Fibroblast of skin of left biceps (primary cell): Measurements from ENCODE around the gene EPN1.

Experiments used
- DNase-seq, 2 experiments: peaks; one replicate each; pipeline ENCODE4 v3.0.0-alpha.2; 2013; ENCODE audit warnings: low read depth in 2 of 2

Gene EPN1

DNA sequence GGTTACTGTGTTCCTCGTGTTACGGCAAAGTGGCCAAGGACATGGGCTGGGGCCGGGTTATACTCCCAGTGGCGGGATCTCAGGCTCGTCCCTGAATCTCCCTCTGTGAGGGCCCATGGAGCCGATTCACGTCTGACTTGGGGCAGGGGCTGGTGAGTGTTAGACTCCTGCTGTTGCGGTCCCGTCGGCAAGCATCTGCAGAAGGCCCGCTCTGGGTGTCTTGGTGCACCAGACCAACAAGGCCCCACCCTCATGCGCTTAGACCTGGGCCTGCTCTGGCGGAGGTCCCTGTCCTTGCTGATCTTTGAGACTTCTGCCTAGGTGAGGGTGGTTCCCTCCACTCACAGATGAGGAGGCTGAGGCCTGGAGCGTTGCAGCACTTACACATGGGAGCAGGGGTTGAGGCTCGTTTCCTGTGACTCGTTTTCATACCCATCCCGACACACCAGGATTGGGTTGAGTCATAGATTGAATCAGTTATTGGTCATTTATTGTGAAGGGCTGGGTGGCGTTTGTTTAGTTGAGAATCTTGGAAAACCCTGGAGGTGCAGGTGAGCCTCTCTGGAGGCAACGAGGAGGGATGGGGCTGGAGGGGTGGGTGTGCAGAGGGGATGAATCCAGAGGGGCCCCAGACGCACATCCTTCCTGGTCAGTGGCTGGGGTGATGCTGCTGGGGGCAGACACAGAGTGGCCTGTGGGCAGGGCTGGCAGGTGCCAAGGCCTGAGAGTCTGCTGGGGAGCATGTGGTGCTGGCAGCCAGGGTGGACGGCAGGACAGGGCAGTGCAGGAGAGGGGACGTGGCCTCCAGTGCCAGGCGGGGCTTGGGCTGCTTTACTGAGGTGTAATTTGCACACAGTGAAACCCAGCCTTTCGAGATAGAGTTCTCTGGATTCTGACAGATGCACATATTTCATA is 4.6 kb downstream of the EPN1 start:
- no peak for DNase-seq

DNA sequence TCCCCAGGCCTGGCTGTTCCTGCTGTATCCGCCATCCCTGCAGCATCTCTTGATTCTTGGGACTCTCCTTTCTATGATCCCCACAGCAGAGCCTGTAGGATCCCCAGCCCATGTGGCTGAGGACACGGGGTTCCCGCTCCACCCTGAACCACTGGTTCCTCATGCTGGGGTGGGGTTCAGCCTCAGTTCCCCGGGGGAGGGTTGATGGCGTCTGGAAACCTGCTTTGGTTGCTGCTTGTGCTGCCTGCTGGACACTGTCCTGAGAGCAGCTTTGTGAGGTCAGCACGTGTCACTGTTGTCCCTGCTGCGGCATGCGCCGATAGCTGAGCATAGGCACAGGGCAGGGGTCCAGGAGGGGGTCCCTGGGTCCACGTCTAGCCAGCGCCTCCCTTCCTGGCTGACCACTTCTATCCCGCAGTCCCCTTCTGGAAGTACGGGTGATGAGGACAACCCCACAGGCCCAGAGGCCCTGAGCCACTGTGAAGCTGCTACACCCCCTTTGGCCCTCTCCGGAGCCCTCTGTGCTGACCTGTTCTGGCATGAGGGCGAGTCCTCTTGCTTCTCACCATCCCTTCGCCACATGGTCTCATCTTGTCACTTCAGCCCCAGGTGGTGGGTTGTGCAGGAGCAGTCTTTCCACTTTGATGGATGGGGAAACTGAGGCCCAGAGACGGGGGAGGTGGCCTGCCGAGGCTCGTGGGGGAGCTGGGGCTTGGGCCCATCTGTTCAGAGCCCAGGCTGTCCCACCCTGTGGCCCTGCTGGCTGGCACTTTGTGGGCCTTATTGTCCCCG is 5.5 kb downstream of the EPN1 start:
- DNase-seq, result no peak

DNA sequence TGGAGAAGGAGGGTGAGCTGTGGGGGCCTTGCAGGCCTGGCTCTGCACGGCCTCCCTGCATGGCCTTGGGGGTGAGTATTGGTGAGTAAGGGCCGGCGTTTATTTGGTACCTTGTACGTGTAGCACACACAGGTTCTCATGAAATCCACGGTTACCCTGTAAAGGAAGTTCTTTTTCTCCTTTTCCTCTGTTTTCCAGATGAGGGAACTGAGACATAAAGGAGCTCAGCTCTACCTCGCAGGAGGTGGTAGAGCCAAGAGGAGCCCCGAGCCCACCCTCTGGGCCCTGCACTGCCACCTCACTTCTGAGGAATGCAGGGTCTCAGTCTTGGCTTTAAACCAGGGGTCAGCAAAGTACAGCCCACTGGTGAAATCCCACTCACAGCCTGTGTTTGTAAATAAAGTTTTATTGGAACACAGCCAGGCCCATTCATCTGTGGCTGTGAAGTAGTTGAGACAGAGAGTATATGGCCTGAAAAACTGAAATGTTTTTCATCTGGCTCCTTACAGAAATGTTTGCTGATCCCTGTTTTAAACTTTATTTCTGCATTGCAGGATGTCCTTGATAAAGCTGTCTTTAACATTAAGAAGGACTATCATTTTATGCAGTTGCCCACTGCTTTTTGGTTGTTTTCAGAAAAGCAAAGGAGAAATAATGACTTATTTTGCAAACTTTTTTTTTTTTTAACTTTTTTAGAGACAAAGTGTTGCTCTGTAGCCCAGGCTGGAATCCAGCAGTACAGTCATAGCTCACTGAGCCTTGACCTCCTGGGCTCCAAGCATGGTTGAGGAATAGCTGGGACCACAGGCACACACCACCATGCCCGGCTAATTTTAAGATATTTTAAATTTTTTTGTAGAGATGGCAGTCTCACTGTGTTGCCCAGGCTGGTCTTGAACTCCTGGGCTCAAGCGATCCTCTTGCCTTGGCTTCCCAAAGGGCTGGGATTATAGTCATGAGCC is 6.4 kb downstream of the EPN1 start:
- no peak for DNase-seq

DNA sequence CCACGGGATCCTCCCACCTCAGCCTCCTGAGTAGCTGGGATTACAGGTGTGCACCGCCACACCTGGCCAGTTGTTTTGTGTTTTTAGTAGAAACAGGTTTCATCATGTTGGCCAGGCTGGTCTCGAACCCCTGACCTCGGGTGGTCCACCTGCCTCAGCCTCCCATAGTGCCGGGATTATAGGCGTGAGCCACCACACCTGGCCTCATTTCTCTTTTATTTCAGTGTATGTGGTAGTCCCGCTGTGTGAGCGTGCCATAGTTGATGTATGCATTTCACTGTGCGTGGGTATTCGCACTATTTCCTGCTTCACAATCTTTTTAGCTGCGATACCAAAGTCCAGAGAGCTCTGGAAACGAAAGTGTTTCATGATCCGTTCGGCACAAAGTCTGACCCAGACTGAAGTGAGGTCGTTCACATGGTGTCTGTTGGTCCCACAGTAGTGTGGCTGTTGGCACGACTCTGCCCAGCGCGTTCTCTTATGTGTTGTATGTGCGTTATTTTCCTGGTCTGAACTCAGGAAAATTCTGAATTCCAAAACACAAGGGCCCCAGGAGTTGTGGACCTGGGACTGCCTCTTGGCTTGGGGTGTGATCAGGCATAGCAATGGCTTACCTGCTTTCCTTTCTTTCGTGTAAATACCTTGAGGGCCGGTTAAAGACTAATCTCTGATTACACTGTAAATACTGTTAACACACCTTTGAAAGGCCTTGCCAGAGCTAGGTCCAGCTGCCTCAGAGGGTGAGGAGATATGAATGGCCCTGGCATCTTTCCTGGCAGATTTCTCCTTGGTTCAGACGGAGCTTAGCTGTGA is 8.6 kb downstream of the EPN1 start:
- no peak for DNase-seq

DNA sequence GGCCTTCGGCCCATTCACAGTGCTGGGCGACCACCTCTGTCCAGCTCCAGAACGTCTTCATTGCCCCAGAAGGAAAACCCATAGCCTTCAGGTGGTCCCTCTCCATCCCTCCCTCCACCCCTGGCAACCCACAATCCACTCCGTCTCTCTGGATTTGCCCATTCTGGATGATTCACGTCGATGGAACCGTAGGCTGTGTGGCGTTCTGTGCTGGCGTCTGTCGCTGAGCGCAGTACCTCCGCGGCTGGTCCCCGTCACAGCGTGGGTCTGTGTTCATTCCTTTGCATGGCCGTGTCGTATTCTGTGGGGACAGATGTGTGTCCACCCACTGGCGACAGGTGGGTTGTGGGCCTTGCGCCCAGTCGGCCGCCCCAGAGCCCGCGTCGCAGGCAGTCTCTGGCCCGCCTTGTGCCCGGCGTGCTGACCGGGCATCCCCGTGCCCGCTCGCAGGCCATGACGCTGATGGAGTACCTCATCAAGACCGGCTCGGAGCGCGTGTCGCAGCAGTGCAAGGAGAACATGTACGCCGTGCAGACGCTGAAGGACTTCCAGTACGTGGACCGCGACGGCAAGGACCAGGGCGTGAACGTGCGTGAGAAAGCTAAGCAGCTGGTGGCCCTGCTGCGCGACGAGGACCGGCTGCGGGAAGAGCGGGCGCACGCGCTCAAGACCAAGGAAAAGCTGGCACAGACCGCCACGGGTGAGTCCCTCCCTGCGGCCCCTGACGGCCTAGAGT is 10.1 kb downstream of the EPN1 start:
- no peak for DNase-seq

DNA sequence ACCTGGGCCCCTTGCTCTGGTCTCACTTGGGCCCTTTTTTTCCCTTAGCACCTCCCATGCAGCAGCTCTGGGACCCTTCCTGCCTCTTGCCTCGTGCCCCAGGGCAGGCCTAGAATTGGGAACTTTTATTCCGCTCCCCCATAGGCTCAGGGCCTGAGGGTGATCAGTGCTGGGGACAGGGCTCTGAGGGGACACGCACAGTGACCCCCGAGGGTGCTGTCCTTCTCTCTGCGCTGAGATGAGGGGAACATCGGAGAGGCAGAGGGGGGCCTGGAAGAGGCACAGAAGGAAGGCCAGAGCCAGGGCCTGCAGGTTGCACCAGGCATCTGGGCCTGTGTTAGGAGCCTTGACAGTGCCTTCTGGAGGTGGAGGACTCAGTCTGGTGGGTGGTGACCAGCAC is 10.8 kb downstream of the EPN1 start:
- no peak for DNase-seq

DNA sequence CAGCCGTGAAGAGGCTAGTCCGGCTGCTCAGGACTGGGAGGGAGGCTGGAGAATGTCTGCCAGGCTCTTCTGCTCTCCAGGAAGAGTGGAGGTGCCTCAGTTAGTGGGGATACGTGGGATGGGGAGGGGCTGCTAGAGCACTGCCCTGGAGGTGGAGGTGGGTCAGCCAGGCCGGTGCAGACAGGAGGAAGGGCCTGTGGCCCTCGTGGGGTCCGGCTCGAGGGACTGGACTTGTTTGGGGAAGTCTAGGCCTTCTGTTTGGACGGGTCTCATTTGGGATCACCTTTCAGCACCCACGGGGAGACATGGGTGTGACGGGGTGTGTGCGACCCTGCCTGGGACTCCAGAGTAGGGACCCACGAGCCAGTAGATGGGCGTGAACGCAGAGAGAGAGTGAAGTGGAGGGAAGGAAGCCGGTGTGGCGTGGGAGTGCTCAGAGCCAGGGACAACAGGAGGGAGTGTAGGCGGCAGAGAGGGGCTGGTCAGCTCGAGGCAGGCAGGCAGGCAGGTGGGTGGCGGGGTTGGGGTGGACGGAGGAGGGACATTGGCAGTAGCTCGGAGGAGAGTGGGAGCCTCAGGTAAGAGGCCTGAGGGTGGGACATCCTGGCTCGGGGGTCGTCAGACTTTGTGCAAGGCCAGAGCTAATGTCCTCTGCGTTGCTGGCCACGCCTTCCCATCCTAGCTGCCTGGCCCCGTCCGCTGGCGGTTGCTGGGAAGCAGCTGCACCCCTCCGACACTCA is 11.5 kb downstream of the EPN1 start:
- no peak for DNase-seq

DNA sequence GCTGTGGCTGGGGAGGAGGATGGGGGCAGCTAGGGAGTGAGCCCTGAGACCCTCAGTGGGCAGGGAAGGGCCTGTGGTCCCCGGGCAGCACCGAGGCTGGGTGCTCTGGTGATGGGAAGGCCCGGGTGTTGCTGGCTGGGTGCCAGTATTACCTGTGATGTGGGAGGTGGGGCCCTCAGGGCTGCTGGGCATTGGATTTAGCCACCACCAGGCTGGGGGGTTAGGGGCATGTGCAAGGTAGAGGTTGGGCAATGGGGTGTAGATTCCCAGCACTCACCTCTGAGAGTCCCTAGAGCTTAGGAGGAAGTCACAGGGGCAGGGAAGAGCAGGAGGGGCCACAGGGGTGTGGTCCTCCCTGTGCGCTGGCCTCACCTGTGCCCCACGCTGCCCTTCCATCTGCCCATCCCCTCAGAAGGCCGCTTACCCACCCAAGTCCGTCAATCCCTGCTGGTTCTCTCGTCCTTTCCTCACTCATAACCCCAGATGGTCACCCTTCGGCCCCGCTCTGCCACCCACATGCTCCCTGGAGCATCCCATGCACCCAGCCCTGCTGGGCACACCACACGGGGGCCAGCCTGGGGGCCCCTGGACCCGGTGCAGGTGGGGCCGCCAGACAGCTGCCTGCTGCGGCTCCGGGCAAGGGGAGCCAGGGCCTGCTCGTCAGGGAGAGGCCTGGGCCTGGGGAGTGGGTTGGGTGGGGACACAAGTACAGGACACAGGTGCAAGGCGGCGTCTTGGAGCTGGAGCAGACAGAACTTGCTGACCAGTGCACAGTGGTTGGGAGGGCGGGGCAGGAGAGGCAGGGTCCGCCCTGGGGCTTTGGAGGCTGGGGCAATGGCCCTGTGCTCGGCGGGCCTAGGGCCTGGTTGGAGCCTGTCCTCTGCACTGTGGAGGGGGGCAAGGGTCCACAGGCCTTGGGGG is 12.5 kb downstream of the EPN1 start:
- no peak for DNase-seq

DNA sequence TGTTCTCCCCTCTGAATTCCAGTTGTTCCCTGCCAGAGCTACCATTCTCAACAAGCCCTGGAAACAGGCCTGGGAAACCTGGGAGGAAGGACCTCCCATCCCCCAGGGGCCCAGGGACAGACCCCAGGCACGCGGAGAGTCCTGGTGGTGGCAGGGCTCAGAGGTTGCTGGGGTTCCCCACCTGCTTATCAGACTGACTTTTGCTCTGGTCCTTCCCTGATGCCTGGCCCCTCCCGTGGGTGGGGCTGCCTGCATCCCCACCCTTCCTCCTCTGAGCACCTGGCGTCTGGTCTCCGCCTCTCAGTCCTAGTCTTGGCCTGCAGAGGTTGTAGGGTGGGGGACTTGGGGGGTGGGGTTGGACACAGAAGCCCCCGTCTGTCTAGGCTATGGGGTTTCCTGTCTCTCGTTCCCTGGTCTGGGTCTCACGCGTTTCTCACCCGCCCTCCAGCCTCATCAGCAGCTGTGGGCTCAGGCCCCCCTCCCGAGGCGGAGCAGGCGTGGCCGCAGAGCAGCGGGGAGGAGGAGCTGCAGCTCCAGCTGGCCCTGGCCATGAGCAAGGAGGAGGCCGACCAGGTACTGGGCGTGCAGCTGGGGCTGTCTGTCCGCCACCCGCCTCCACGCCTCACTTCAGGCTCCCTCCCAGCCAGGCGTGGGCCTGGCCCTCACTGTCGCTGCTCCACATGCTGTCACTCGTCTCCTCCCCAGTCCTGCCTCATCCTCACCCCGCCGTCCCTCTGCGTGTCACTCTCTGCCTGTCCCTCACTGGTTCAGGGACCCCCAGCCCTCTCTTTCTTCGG is 13.6 kb downstream of the EPN1 start:
- DNase-seq, result no peak

DNA sequence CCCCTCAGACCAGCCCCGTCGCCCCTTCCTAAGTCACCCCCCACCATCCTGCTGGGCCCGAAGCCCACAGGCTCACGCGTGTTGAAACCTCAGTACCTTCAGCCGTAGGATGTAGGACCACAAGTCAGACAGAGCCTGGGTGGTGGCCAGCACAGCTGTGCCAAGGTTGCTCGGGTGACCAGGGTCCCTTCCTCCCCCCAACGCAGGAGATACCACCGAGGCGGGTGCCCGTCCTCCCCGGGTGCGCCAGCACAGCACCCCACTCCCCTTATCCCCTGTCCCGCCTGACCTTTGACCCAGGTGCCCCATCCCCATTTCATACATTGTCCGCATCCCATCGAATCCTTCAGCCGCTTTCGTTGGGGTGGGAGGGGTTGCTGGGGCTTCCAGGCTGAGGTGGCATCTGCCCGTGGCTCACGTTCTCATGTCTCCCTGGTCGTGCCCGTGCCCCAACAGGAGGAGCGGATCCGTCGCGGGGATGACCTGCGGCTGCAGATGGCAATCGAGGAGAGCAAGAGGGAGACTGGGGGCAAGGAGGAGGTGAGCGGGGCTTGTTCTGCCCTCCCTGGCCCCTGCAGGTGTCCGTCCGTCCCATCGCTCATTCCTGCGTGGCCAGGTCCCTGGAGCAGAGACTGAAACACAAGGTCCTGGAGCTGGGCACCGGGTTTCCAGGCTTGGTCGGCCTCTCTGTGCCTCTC is 14.5 kb downstream of the EPN1 start:
- DNase-seq, result no peak

DNA sequence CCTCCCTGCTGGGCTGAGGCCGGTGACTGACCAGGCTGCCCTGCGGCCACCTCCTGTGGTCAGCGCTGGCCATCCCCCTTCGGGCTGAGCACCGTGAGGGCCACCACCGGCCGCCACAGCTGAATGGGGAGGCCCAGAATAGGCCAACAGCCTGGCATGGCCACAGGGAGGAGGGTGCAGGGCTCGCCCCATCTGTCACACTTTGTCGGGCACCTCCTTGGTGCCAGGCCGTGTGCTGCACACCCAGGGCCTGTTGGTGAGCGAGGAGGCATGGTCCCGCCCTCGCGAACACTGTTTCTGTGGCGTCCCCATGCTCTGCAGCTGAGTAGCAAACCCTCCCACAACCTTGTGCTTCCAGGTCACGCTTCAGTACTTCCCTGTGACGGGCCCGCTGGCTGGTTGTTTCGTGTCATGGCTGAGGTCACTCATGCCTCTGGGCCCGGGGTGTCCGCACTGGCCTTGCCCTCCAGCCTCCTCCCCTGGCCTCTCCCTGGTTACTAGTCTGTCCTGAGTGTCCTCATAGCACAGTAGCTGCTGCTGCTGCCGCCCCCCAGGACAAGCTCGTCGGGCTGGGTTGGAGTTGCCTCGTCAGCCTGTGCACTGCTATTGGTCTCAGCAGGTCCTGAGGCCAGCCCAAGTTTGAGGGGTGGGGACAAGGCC is 15.2 kb downstream of the EPN1 start:
- DNase-seq, result no peak

DNA sequence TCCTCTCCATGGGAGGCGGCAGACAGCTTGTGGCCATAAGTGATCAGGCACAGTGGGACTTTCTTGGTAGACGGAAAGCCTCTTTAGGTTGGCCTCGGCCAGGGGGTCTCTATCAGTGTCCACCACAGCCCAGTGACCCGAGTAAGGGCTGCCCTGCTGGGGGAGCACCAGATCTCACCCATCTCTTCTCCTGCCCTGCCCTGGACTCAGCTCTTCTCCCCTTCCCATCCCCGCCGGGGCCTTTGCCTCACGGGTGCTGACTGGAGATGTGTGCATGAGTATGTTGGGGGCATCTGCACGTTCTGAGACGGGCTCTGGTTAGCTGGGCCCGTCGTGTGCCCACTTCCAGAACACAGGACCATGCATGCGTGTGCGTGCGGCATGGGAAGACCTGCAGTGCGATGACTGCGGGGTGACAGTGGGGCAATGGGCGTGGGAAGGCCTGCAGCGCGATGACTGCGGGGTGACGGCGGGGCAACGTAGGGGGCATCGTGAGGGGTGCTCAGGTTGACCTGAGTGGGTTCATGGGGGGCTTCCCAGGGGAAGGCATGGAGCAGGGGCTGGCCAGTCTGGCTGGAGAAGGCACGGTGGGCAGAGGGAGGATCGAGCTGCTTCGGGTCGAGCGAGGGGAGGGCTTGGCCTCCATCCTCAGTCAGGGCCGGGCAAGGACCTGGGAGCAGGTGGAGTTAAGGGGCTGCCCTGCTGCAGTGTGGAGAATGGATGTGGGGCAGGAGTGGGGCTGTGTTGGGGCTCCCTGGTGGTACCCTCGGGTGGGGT is 15.9 kb downstream of the EPN1 start:
- no peak for DNase-seq

DNA sequence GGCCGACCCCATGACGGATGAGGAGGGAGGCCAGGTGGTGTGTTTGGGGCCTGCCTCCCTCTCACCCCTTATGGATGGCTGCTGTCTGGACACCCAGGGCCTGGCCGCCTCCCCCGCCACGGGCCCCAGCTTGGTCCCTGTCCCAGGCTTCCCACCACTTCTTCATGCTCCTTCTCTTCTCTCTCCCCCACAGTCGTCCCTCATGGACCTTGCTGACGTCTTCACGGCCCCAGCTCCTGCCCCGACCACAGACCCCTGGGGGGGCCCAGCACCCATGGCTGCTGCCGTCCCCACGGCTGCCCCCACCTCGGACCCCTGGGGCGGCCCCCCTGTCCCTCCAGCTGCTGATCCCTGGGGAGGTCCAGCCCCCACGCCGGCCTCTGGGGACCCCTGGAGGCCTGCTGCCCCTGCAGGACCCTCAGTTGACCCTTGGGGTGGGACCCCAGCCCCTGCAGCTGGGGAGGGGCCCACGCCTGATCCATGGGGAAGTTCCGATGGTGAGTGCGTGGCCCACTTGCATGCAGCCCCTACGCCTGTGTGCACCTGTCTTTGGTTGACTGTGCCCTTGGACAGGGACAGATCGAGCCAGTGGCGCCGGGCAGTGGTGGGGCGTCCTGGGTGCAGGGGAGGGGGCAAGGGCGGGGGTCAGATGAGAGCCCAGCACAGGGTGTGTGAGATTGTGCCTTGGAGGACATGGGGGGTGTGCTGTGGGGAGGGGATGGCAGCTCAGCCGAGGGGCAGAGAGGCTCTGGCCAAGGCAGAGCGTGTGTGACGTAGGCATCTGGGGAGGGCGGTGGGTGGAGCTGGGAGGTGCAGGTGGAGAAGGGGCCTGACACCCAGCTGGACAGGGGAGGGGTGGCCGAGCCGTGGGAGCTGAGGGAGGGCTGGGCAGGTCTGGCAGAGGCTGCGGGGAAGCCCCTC is 16.8 kb downstream of the EPN1 start:
- DNase-seq, result no peak

DNA sequence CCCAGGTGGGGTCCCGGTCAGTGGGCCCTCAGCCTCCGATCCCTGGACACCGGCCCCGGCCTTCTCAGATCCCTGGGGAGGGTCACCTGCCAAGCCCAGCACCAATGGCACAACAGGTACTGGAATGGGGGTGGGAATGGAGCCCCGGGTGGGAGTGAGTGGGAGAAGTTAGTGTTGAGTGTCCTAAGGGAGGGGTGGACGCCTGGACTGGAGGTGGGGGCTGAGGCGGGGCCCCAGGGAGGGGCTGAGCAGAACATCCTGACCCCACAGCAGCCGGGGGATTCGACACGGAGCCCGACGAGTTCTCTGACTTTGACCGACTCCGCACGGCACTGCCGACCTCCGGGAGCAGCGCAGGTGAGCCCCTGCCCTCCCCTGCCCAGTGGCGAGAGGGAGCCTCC is 17.7 kb downstream of the EPN1 start:
- DNase-seq, result no peak
